Testis (tissue), 2 donors: Measurements from ENCODE around the gene S100A5.

Experiments
- POLR2A ChIP-seq: fragments of 450-650 bp; IDR thresholded peaks from one replicate; pipeline ENCODE4 v1.6.1; 2017; ENCODE audit warnings: antibody characterized with exemption, mild to moderate bottlenecking, moderate library complexity
- TF ChIP-seq, protein P1 (sequence below), 3 experiments: fragments of 450-650 bp in 2 of 3; fragments of 200-600 bp in 1 of 3; sonication (generic) in 1 of 3; IDR thresholded peaks; one replicate each; pipeline ENCODE4 v1.5.1; 2016 to 2019; ENCODE audit warnings: antibody characterized with exemption in 3 of 3, mild to moderate bottlenecking in 2 of 3, moderate library complexity in 1 of 3

DNA sequence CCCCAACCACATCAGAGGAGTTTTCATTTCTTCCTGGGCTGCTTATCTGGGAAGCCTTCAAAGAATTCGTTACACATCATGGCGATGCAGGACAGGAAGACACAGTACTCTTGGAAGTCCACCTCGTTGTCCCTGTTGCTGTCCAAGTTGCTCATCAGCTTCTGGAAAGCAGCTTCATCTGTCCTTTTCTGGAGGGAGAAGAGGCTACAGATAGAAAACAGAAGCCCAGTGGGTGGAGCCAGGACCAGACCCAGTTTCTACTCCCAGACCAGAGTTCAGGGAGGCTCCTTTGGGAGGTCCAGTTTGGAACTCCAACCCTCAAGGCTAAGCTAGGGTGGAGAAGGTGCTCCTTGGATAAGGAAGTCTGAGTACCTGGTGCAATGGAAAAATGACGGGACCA lies 3.0 kb upstream of the S100A5 start:
- TF ChIP-seq, protein P1, sequence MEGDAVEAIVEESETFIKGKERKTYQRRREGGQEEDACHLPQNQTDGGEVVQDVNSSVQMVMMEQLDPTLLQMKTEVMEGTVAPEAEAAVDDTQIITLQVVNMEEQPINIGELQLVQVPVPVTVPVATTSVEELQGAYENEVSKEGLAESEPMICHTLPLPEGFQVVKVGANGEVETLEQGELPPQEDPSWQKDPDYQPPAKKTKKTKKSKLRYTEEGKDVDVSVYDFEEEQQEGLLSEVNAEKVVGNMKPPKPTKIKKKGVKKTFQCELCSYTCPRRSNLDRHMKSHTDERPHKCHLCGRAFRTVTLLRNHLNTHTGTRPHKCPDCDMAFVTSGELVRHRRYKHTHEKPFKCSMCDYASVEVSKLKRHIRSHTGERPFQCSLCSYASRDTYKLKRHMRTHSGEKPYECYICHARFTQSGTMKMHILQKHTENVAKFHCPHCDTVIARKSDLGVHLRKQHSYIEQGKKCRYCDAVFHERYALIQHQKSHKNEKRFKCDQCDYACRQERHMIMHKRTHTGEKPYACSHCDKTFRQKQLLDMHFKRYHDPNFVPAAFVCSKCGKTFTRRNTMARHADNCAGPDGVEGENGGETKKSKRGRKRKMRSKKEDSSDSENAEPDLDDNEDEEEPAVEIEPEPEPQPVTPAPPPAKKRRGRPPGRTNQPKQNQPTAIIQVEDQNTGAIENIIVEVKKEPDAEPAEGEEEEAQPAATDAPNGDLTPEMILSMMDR (IDR thresholded peaks at IDR 0.05), result no peak
- no peak for TF ChIP-seq POLR2A
